ENCODE results near the gene DYDC1.

- TF ChIP-seq CTCF (IDR thresholded peaks at IDR 0.05; ENCODE audit: extremely low read depth in 1 of 2, insufficient read depth in 1 of 2, low read depth in 1 of 2, low read length in 2 of 2) (no peak), EZH2 (IDR thresholded peaks at IDR 0.05; ENCODE audit: borderline replicate concordance, low read depth, low read length, severe bottlenecking) (no peak), POLR2AphosphoS5 (IDR thresholded peaks at IDR 0.05; ENCODE audit: insufficient read depth, low read depth, low read length) (no peak), POLR2A (IDR thresholded peaks at IDR 0.05; ENCODE audit: low read depth, low read length) (no peak), MAX (IDR thresholded peaks at IDR 0.05; ENCODE audit: insufficient read depth, insufficient read length) (no peak)
Observed at GRCh38 chr10:80289451-80290287, 66.9 kb downstream of the DYDC1 start, which contains the start of gene MAT1A.

Data from endothelial cell of umbilical vein (primary cell).